Neural cell (in vitro differentiated cells): ENCODE data around the gene DSC1. TPM values are rescaled to one million over a fixed set of nuclear protein-coding genes. Genes with fewer than 3 reads are reported as not detected.

ENCODE experiments used
- H2AFZ ChIP-seq: fragments of 200-600, 300-800 bp; sonication (generic), shearing (Covaris generic); 2 replicates; pipeline ENCODE4 v1.6.0; 2014; ENCODE audit warnings: low read depth, mild to moderate bottlenecking, antibody characterized with exemption, low read length, moderate library complexity
- H3F3A ChIP-seq: fragments of 200-600 bp; shearing (Covaris generic); 2 replicates; pipeline ENCODE4 v1.6.1; 2016; ENCODE audit warnings: mild to moderate bottlenecking, moderate library complexity, mixed read lengths, antibody characterized with exemption, low read length; ENCODE audit not compliant: insufficient read depth, poor library complexity, severe bottlenecking
- H3K27ac ChIP-seq: fragments of 200-600, 300-800 bp; sonication (generic), shearing (Covaris generic); 2 replicates; pipeline ENCODE4 v1.5.1; 2014; ENCODE audit warnings: mild to moderate bottlenecking, low read length, moderate library complexity
- H3K27me3 ChIP-seq: fragments of 300-800, 200-600 bp; sonication (generic), shearing (Covaris generic); 2 replicates; pipeline ENCODE4 v1.6.0; 2014; ENCODE audit warnings: mild to moderate bottlenecking, low read depth, low read length, moderate library complexity; ENCODE audit not compliant: insufficient read depth
- H3K36me3 ChIP-seq: fragments of 300-800, 200-600 bp; sonication (generic), shearing (Covaris generic); 2 replicates; pipeline ENCODE4 v1.5.1; 2014; ENCODE audit warnings: mild to moderate bottlenecking, antibody characterized with exemption, low read length, moderate library complexity; ENCODE audit not compliant: insufficient read depth
- H3K4me2 ChIP-seq: fragments of 300-800, 200-600 bp; sonication (generic), shearing (Covaris generic); 2 replicates; pipeline ENCODE4 v1.6.0; 2014; ENCODE audit warnings: mild to moderate bottlenecking, low read length
- H3K4me3 ChIP-seq: fragments of 300-800, 200-600 bp; sonication (generic), shearing (Covaris generic); 2 replicates; pipeline ENCODE4 v1.5.1; 2014; ENCODE audit warnings: mild to moderate bottlenecking, low read length, moderate library complexity
- H3K79me2 ChIP-seq: fragments of 200-600 bp; shearing (Covaris generic); replicated peaks from 2 replicates; pipeline ENCODE4 v1.6.0; 2014; ENCODE audit warnings: mild to moderate bottlenecking, low read length, moderate library complexity; ENCODE audit not compliant: insufficient read depth
- H3K9ac ChIP-seq: fragments of 300-800, 200-600 bp; sonication (generic), shearing (Covaris generic); 2 replicates; pipeline ENCODE4 v1.6.1; 2016; ENCODE audit warnings: mild to moderate bottlenecking, low read length, mixed read lengths
- H3K9me2 ChIP-seq: fragments of 200-600 bp; shearing (Covaris generic); 2 replicates; pipeline ENCODE4 v1.6.1; 2016; ENCODE audit warnings: mild to moderate bottlenecking, low read length, mixed read lengths; ENCODE audit not compliant: insufficient read depth
- H3K9me3 ChIP-seq: fragments of 200-600, 300-800 bp; sonication (generic), shearing (Covaris generic); 2 replicates; pipeline ENCODE4 v1.6.1; 2016; ENCODE audit warnings: mild to moderate bottlenecking, mixed run types, low read length, moderate library complexity, mixed read lengths
- H4K20me1 ChIP-seq: fragments of 200-600 bp; shearing (Covaris generic); 2 replicates; pipeline ENCODE4 v1.6.1; 2016; ENCODE audit warnings: mild to moderate bottlenecking, mixed run types; ENCODE audit not compliant: insufficient read depth
- CTCF ChIP-seq: fragments of 450-650 bp; IDR thresholded peaks from 2 replicates; pipeline ENCODE4 v1.5.1; 2014; ENCODE audit warnings: antibody characterized with exemption, mild to moderate bottlenecking, moderate library complexity; ENCODE audit not compliant: poor library complexity, severe bottlenecking
- EP300 ChIP-seq: fragments of 450-650 bp; conservative IDR thresholded peaks from 2 replicates; pipeline ENCODE4 v1.6.1; 2014; ENCODE audit warnings: antibody characterized with exemption, mild to moderate bottlenecking, moderate library complexity; ENCODE audit not compliant: poor library complexity, severe bottlenecking
- EZH2 ChIP-seq: fragments of 200-600, 300-800 bp; shearing (Covaris generic), sonication (generic); IDR thresholded peaks from 2 replicates; pipeline ENCODE4 v1.6.1; 2014; ENCODE audit warnings: antibody characterized with exemption, low read length, borderline replicate concordance, mild to moderate bottlenecking; ENCODE audit not compliant: insufficient read depth, poor library complexity, severe bottlenecking
- MXI1 ChIP-seq: fragments of 450-650 bp; conservative IDR thresholded peaks from 2 replicates; pipeline ENCODE4 v1.6.1; 2014; ENCODE audit warnings: antibody characterized with exemption, mild to moderate bottlenecking; ENCODE audit not compliant: poor library complexity, severe bottlenecking
- POLR2AphosphoS5 ChIP-seq: IDR thresholded peaks from 2 replicates; pipeline ENCODE4 v1.6.1; 2012
- RAD21 ChIP-seq: fragments of 450-650 bp; conservative IDR thresholded peaks from 2 replicates; pipeline ENCODE4 v1.6.1; 2014; ENCODE audit warnings: antibody characterized with exemption, mild to moderate bottlenecking, moderate library complexity
- REST ChIP-seq: IDR thresholded peaks from 2 replicates; pipeline ENCODE4 v1.6.1; 2012; ENCODE audit warnings: borderline replicate concordance
- SMC3 ChIP-seq: fragments of 450-650 bp; conservative IDR thresholded peaks from 2 replicates; pipeline ENCODE4 v1.6.1; 2014; ENCODE audit warnings: antibody characterized with exemption, mild to moderate bottlenecking, moderate library complexity; ENCODE audit not compliant: poor library complexity
- TAF1 ChIP-seq: IDR thresholded peaks from 2 replicates; pipeline ENCODE4 v1.6.1; 2012; ENCODE audit warnings: low read depth
- polyA plus RNA-seq: library from polyadenylated mRNA; depleted of rRNA; stranded (reverse); fragments of >200 nt; gene quantifications from 2 replicates; pipeline ENCODE4 v1.2.3, GENCODE V29; 2014

Gene DSC1
- polyA plus RNA-seq, 1 donor from 2014 or later = not detected

- no peak for TF ChIP-seq TAF1
- TF ChIP-seq CTCF = no peak
- TF ChIP-seq EP300 = no peak
- TF ChIP-seq POLR2AphosphoS5 = no peak
- TF ChIP-seq RAD21 = no peak
- TF ChIP-seq SMC3 = no peak
- no peak for TF ChIP-seq MXI1
- TF ChIP-seq REST = no peak
- no peak for TF ChIP-seq EZH2
- no peak overlapping the region for H3K9ac ChIP-seq
- no peaks in the 10 kb centered on the region for H4K20me1 ChIP-seq
- H3K27me3 ChIP-seq = no peaks in the 10 kb centered on the region
- H3K36me3 ChIP-seq = no peaks in the 10 kb centered on the region
- H3K9me2 ChIP-seq = no peaks in the 10 kb centered on the region
- H3K27ac ChIP-seq = no peak overlapping the region
- no peak overlapping the region for H3K4me2 ChIP-seq
- no peaks in the 10 kb centered on the region for H3F3A ChIP-seq
- no peak overlapping the region for H3K4me3 ChIP-seq
- no peak overlapping the region for H2AFZ ChIP-seq
- H3K79me2 ChIP-seq = no peaks in the 10 kb centered on the region
- no peaks in the 10 kb centered on the region for H3K9me3 ChIP-seq
Observed at GRCh38 chr18:31134988-31135529, 27.6 kb downstream of the DSC1 start.

- no peaks in the 10 kb centered on the region for H3K36me3 ChIP-seq
- no peaks in the 10 kb centered on the region for H3K27me3 ChIP-seq
- TF ChIP-seq MXI1 (no peak), REST (no peak), POLR2AphosphoS5 (no peak), EZH2 (no peak), EP300 (no peak), RAD21 (no peak), CTCF (no peak), TAF1 (no peak), SMC3 (no peak)
- no peak overlapping the region for H2AFZ ChIP-seq
- H3K9me3 ChIP-seq = no peaks in the 10 kb centered on the region
- no peak overlapping the region for H3K9ac ChIP-seq
- H3K27ac ChIP-seq = no peak overlapping the region
- no peaks in the 10 kb centered on the region for H3F3A ChIP-seq
- no peak overlapping the region for H3K4me2 ChIP-seq
- H4K20me1 ChIP-seq = no peaks in the 10 kb centered on the region
- H3K4me3 ChIP-seq = no peak overlapping the region
- no peaks in the 10 kb centered on the region for H3K79me2 ChIP-seq
- no peaks in the 10 kb centered on the region for H3K9me2 ChIP-seq
Observed at GRCh38 chr18:31129398-31130115, 33.1 kb downstream of the DSC1 start.
